IPS-18c (cell line): ENCODE results near the gene RASGEF1C.
A peak's percentile ranks its signal among the peaks of the same experiment; 100 is the strongest.
"Not testable (repeated sequence)": the region's sequence is repeated elsewhere in the genome, so short reads cannot be mapped to it uniquely, and the experiment has no call there.

ENCODE experiments used
- H3K4me3 ChIP-seq: 2 replicates; pipeline ENCODE4 v1.7.0; 2013; ENCODE audit warnings: low read depth, mild to moderate bottlenecking, low read length, moderate library complexity; ENCODE audit not compliant: insufficient read depth
- H3K9me3 ChIP-seq: one replicate; pipeline ENCODE4 v1.6.1; 2013; ENCODE audit warnings: mild to moderate bottlenecking, low read length, moderate library complexity; ENCODE audit not compliant: control insufficient read depth, insufficient read depth

Gene RASGEF1C

GRCh38 chr5:180133971-180134508, 75.0 kb downstream of the RASGEF1C start:
- no peak overlapping the region for H3K4me3 ChIP-seq

GRCh38 chr5:180133551-180133950, 75.5 kb downstream of the RASGEF1C start:
- no peak overlapping the region for H3K4me3 ChIP-seq
- no peaks in the 10 kb centered on the region for H3K9me3 ChIP-seq

More at GRCh38 chr5:180133971-180134508, 75.0 kb downstream of the RASGEF1C start:
- no peaks in the 10 kb centered on the region for H3K9me3 ChIP-seq

- Histone ChIP-seq H3K4me3 (no peak overlapping the region), H3K9me3 (no peaks in the 10 kb centered on the region)
Observed at GRCh38 chr5:180133060-180133459, 76.0 kb downstream of the RASGEF1C start.

- Histone ChIP-seq H3K9me3 (no peaks in the 10 kb centered on the region), H3K4me3 (no peak overlapping the region)
Observed at GRCh38 chr5:180130876-180131740, 77.9 kb downstream of the RASGEF1C start.

- no peaks in the 10 kb centered on the region for H3K9me3 ChIP-seq
- no peak overlapping the region for H3K4me3 ChIP-seq
Observed at GRCh38 chr5:180130291-180130869, 78.6 kb downstream of the RASGEF1C start.

- no peaks in the 10 kb centered on the region for H3K9me3 ChIP-seq
- no peak overlapping the region for H3K4me3 ChIP-seq
Observed at GRCh38 chr5:180129291-180130190, 79.5 kb downstream of the RASGEF1C start.

DNA sequence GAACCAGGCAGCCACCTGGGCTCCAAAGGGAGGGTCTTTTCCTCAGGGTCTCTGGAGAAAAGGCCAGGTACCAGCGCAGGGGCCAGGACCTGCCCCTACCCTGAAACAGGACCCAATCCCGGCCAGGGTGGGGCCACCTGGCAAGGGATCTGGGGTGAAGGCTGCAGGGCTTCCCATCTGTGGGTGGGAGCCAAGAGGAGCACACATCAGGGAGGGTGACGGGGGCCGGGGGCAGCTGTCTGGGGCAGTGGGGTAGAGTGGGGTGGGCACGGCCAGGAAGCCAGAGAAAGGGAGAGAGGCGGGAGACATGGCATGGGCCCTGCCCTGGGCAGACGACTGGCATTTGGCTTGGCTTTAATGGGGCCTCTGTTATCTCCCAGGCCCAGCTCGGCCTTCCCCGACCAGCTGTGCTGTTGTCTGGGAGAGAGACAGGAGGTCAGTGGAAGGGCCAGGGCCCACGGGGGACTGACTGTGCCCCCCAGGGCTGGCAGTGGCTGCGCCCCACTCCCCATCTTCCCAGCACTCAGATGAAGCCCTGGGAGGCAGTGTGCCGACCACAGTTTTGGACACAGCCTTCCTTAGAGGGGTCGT, 80.2 kb downstream of the RASGEF1C start:
- Histone ChIP-seq H3K4me3 (no peak overlapping the region), H3K9me3 (no peaks in the 10 kb centered on the region)

DNA sequence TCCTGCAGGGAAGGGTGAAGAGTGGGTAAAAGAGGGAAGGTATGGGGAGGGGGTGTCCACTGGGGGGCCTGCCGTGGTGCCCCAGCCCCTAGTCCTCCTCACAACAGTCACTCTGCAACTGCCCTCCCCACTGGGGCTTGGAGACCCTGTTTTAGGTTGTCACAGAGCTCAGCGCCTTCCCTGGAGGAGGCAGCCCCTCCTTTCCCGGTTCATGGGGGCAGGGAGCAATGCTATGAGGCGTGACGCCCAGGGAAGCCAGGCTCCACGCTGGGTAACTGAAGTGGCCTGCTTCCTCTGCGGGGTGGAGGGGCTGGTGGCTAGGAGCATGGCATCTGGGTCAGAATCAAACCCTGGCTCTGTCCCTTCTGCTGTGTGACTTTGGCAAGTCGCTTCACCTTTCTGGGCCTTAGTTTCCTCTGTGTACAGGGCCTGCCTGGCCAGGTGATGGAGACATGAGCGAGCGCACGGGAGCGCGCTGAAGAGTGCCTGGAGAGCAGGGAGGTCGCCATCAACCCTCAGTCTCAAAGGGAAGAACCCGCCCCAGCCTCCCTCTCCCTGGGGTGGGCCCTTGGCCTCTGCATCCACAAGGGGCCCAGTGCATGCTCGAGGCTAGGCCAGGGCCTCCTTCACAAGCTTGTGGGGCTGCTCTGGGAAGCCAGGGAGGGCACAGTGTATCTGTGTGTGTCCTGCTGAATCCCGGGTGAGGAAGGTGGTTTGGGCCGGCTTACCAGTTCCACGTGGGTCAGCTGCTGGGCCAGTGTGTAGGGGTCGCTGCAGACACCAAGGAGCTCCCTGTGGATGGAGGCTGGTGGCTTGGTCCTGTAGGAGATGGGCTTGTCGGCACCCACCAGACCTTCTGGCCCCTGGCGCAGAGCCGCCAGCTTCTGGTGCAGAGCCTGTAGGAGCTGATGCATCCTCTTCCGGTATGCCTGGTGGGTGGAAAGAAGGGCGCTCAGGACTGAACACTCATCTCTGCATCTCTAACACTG, 81.0 kb downstream of the RASGEF1C start:
- H3K4me3 ChIP-seq: no peak overlapping the region
- no peaks in the 10 kb centered on the region for H3K9me3 ChIP-seq

DNA sequence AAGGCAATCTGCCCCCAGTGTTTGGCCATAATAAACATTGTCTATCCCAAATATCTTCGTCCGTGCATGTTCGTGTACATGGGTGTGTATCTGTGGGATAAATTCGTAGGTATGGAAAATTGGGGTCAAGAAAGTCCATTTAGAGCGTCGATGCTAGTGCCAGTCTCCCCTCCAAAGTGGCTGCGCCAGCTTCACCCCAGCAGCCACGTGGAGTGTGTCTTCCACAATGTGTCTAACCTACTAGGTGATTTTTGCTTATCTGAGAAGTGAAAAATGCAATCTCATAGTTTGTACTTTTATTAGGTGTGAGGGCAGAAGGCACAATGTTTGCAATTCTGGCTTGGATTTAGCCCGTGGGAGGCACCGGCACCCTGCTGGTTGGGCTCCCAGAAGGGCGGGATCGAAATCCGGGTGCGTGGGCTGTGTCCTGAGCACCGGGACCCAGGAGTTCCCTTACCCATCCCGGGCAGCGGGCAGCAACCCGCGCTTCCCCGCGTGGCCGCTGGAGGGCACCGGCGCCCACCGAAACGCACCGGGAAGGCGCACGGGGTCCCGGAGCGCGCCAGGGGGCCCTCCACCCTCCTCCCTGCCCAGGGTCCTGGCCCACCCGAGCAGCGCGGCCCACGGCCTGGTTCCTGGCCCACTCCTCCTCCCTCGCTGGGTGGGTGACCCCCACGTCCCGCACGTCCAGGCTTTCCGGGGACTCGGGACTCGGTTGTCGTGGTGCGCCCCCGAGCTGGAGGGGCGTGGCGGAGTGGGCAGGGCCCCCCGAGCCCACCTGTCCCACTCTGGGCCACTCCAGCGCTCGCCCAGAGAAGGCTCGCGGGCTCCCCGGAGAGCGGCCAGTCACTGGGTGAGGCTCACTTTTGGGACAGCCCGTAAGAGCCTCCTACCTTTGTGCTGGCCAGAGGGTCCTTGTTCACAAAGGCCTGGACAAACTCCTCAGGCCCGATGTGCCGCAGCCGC, 82.0 kb downstream of the RASGEF1C start:
- 0 out of 2 replicates have a peak overlapping the region, but pooled peaks have one; percentile 20 for H3K4me3 ChIP-seq
- H3K9me3 ChIP-seq: no peaks in the 10 kb centered on the region

DNA sequence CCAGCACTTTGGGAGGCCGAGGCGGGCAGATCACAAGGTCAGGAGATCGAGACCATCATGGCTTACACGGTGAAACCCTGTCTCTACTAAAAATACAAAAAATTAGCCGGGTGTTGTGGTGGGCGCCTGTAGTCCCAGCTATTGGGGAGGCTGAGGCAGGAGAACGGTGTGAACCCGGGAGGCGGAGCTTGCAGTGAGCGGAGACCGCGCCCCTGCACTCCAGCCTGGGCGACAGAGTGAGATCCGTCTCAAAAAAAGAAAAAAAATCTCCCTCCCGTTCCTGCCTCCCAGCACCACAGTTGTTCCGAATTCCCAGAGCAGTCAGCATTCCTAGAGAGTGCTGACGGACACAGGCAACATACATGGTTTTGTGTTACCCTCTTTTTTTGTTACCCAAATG, 82.9 kb downstream of the RASGEF1C start:
- not testable (repeated sequence) for H3K9me3 ChIP-seq

GRCh38 chr5:180124662-180125061, 84.3 kb downstream of the RASGEF1C start:
- H3K9me3 ChIP-seq, H3K4me3 ChIP-seq: not testable (repeated sequence)

More for the DNA sequence above, 82.9 kb downstream of the RASGEF1C start:
- not testable (repeated sequence) for H3K4me3 ChIP-seq

- no peaks in the 10 kb centered on the region for H3K9me3 ChIP-seq
- H3K4me3 ChIP-seq: no peak overlapping the region
Observed at GRCh38 chr5:180122875-180123274, 86.1 kb downstream of the RASGEF1C start.

DNA sequence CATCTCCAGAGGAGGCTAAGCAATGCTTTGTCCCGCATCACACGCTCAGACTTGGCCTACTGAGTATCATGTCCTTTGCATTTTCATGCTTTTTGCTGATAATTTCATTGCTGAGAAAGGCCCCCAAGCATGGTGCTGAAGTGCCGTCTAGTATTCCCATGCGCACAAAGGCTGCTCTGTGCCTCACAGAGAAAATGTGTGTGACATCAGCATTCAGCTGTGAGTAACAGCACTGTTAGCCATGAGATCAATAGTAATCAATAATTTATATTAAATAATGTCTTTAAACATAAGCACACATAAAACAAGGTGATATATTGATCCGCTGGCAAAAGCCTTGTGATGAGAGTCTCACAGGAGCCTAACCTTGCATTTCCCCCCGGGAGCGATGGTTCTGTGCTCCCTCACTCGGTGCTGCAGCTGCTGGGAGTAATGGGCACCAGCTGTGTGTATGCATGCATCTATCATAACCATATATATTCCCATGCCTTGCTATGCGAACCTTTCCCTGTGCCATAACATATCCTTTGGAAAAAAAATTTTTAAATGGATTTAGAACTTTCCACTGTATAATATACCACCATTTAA, 87.1 kb downstream of the RASGEF1C start:
- H3K4me3 ChIP-seq: no peak overlapping the region
- H3K9me3 ChIP-seq: no peaks in the 10 kb centered on the region

- Histone ChIP-seq H3K4me3 (no peak overlapping the region), H3K9me3 (no peaks in the 10 kb centered on the region)
Observed at GRCh38 chr5:180120237-180121101, 88.5 kb downstream of the RASGEF1C start.
